Activated T-cell treated with anti-CD3 and anti-CD28 coated beads, Interleukin-2, amount 50 U/mL, for 48 hours (primary cell): ENCODE data around the gene KDM1B.
"Not testable (repeated sequence)": the region's sequence is repeated elsewhere in the genome, so short reads cannot be mapped to it uniquely, and the experiment has no call there.

Source experiments
- DNase-seq, 2 experiments: peaks; one replicate each; pipeline ENCODE4 v3.0.0-alpha.2; 2020

The KDM1B gene

DNA sequence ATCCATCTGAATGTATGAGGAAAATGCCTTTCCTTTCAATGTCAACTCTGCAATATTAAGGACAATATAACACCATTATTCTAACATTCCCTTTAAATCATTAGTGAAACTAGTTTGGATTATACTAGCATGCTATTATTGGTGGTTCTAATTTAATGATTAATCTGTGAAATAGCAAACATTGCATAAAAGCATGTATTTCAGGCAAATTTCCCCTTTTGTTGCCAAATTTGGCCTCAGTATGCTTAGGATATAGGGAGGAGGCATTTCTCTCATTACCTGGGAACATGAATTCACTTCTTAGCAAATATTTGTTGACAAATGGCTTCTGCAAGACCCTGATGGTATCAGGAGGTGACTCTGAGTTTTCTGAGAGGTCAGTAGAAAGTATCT is 1.9 kb upstream of the KDM1B start:
- no peak for DNase-seq

DNA sequence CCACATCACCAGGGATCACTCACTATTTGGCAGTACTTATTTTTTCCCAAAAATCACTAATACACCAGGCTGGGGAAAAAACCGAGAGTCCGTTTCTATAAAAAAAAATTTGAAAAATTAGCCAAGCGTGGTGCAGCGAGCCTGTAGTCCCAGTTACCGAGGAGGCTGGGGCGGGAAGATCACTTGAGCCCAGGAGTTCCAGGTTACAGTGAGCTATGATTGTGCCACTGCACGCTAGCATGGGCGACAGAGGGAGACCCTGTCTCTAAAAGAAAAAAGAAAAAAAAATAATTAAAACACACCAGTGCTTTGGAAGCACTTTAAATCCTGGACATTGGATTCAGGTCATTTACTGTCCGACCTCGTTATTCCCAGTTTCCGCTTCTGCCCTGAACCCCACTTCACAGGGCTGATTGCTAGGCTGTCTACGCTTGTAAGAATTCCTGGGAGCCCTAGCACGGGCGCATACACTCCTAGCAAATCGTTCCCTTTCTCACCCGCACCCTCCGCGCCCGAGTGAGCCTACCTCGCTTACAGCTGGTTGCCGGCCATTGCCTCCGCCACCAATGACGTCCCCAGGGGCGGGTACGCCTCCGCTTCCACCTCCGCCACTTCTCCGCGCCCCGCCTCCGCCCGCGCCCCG is 594 bp upstream of the KDM1B start, which contains the start of gene TPMT:
TPMT (minus strand) TSS at position 571 of the 643 bp plus-strand sequence. CDS start 5,950 bp downstream, outside the sequence.
- DNase-seq, result no peak

DNA sequence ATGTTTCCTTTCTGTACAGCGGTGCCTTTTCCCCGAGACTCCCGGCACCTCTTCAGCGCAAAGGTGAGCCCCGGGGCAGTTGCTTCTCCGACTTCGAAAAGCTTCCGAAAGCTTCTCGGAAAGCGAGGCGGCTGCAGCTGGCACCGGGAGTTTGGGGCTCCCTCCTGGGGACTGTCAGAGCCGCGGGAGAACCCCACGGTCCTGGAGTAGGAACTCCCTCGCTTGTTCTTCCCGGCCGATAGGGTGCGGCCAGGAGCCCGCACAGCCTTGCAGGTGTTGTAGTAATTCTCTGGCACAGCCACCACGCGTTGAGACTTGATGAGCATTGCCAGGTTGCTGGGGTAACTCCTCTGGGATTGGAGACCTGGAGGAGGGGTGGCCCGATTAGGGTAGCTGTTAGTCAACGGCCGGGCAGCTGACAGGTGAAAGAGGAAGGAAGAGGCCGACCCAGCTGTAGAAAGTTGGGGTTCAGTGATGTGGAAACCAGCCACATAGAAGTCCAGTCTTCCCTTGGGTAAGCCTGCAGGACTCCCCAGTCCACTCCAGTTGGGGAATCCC is 721 bp downstream of the KDM1B start:
- peak; percentile 64 to 65 for DNase-seq

- DNase-seq, result no peak
Observed at GRCh38 chr6:18160911-18161310, 5.7 kb downstream of the KDM1B start.

- DNase-seq, result no peak
Observed at GRCh38 chr6:18161431-18161830, 6.2 kb downstream of the KDM1B start.

DNA sequence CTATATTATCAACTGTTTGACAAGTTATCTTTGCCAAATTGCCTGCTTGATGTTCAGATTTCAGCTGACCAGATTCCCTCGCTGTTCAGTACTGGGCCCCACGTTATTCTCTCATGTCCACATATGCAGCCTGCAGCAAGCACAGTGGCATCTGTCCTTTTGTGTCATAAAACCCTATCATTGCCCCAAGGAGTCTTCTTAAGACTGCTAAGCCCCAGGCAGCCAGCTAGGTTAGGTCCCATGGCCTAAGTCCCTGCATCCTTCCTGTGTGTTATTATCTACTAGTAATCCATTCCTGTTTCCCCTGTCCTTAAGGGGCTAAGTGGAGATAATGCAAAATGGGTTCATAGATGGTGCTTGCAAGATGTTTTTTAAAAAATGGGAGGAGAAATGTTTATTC is 7.2 kb downstream of the KDM1B start:
- no peak for DNase-seq

GRCh38 chr6:18165751-18166150 is 10.5 kb downstream of the KDM1B start:
- DNase-seq, result no peak

GRCh38 chr6:18166312-18167036 is 11.3 kb downstream of the KDM1B start:
- DNase-seq, result no peak

DNA sequence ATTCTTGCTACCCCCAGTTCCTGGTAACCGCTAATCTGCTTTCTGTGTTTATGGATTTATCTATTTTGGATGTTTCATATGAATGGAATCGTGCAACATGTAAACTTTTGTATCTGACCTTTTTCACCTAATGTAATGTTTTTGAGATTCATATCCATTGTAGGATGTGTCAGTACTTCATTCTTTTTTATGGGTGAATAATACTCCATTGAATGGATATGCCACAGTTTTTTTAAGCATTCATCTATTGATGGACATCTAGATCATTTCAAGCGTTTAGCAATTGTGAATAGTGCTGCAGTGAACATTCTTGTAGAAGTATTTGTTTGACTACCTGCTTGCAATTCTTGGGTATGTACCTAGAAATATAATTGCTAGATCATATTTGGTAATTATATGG is 13.0 kb downstream of the KDM1B start:
- no peak for DNase-seq

- DNase-seq, result no peak
Observed at GRCh38 chr6:18171871-18172270, 16.6 kb downstream of the KDM1B start.

GRCh38 chr6:18176198-18176597 is 21.0 kb downstream of the KDM1B start:
- not testable (repeated sequence) for DNase-seq

GRCh38 chr6:18177286-18177965 is 22.2 kb downstream of the KDM1B start:
- no peak for DNase-seq

DNA sequence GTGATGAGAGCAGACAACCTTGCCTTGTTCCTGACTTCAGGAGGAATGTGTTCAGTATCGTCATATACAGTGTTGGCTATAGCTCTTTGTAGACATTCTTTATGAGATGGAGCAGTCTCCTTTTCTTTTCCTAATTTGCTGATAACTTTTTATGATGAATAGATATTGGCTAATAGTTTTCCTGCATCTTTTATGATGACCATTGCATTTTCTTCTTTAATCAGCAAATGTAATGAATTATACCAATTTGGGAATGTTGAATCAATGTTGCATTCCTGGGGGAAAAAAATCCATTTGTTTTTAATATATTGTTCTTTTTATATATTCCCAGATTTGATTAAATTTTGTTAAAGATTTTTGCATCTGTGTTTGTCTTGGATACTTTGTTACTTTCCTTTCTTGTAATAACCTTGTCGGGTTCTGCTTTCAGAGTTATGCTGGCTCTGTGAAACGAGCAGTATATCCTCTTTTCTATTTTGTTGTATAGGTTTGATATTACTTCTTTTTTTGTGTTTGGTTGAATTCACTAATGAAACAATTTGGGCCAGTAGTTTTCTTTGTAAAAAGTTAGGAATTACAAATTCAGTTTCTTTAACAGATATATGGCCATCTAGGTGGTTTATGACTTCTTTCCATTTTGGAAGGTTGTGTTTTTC is 23.9 kb downstream of the KDM1B start:
- no peak for DNase-seq

GRCh38 chr6:18179770-18180356 is 24.6 kb downstream of the KDM1B start:
- no peak for DNase-seq

DNA sequence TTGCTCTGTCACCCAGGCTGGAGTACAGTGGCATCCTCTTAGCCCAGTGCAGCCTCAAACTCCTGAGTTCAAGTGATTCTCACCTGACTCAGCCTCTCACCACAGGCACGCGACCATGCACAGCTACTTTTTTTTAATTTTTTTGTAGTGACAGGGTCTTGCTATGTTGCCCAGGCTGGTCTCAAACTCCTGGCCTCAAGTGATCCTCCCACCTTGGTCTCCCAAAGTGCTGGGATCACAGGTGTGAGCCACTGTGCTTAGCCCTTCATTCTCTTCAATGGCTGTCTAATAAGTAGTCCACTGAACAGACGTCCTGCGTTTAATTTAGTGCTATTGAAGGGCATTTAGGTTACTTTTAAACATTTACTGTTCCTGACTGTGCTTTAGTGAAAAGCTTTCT is 27.3 kb downstream of the KDM1B start:
- no peak for DNase-seq

- DNase-seq, result no peak
Observed at GRCh38 chr6:18183766-18184165, 28.5 kb downstream of the KDM1B start.

GRCh38 chr6:18185624-18186023 is 30.4 kb downstream of the KDM1B start:
- DNase-seq, result no peak

- DNase-seq, result no peak
Observed at GRCh38 chr6:18186033-18186432, 30.8 kb downstream of the KDM1B start.

DNA sequence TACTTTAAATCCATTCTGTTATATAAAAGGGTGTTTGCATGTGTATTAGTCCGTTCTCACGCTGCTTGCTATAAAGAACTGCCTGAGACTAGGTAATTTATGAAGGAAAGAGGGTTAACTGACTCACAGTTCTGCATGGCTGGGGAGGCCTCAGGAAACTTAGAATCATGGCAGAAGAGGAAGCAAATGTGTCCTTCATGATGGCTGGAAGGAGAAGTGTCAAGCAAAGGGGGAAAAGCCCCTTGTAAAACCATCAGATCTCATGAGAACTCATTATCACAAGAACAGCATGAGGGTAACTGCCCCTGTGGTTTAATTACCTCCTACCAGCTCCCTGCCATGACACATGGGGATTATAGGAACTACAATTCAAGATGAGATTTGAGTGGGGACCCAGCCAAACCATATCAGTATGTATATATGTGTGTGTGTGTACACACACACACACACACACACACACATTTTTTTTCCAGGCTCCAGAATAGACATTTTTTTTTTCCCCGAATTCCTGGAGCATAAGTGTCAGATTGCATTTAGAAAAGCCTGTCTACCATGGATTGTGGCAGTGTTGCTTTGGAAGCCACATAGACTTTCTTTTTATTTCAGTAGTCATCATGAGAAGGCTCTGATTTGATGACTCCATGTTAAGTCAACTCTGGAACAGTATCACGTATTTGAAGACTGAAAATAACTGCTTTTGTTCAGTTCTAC is 31.5 kb downstream of the KDM1B start:
- DNase-seq, result no peak

- DNase-seq, result no peak
Observed at GRCh38 chr6:18187701-18188100, 32.5 kb downstream of the KDM1B start.

DNA sequence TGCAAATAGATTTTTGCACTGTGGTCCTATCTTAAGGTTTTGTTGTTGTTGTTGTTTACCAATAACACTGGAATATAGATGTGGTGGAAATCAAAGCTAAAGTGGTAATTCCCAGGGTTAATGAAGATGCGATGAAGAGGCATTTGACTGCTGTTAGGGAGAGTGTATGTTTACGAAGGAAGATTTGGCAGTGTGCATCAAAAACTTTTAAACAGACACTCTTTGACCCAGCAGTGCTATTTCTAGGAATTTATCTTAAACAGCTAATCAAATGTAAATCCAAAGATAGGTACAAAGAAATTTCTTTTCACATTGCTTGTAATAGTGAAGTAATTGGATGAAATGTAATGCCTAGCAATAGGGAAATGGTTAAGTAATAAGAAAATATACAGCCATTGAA is 34.0 kb downstream of the KDM1B start:
- DNase-seq, result no peak

DNA sequence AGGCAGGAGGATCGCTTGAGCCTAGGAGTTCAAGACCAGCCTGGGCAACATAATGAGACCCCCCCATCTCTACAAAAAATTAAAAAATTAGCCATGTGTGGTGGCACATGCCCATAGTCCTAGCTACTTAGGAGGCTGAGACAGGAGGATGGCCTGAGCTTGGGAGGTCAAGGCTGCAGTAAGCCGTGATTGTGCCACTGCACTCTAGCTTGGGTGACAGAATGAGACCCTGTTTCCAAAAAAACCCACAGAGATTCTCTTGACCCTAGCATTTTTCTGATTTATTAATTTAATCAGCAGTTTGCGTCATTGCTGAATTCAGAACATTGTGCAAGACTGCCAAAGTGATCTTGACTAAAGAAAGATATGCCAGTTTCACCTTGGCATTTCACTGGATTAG is 36.8 kb downstream of the KDM1B start:
- no peak for DNase-seq
